Measurements from ENCODE around the gene TOMM7.
"Not testable (repeated sequence)": the region's sequence is repeated elsewhere in the genome, so short reads cannot be mapped to it uniquely, and the experiment has no call there.

TOMM7 gene

DNA sequence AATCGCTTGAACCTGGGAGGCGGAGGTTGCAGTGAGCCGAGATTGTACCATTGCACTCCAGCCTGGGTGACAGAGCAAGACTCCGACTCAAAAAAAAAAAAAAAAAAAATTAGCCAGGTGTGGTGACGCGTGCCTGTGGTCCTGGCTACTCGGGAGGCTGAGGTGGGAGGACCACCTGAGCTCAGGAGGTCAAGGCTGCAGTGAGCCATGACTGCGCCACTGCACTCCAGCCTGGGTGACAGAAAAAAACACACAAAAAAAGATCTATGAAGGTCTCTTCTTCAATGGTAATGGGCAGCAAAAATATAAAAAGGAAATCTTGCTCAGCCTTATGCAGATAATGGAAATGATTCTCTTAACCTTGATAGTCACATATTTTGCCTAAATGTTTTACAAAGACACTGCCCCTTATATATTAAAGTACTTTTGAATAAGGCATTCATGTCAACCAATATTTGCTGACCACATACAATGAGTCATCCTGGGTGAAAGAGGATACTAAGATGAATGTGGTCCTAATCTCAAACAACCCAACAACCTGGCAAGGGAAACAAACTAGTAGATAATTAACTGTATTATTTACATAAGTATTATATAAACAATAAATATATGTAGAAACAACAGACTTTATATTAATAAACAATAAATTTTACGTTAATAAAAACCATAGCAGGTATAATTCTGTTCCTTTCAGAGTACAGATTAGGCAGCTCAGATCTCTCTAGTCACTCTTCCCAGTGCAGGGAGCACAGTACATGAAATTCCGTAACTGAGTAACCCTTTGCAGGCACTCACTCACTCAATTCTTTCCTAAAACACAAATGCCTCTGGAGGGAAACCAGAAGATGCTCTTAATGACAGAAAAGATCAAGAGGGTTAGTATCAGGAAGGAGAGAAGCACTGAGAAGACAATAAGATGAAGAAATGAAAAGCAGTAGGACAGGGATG, 8.1 kb downstream of the TOMM7 start:
- DNase-seq = no peak

DNA sequence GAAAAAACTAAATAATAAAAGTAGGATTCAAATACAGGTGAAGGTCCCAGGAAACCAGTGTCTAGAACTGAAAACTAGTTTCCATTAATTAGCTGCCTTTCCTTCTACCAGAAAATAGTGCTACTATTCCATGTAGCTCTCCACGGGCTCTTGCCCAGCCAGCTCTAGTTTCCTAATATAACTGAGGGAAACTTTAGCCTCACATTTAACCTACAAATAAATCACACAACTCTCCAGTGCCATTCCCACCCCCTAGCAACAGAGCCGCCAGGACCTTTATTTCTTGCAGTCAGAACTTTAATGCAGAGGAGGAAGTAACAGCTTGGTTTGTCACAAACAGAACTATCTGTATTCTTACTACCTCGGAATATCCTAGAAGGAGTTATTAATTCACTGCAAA, 10.3 kb downstream of the TOMM7 start:
- DNase-seq = no peak

DNA sequence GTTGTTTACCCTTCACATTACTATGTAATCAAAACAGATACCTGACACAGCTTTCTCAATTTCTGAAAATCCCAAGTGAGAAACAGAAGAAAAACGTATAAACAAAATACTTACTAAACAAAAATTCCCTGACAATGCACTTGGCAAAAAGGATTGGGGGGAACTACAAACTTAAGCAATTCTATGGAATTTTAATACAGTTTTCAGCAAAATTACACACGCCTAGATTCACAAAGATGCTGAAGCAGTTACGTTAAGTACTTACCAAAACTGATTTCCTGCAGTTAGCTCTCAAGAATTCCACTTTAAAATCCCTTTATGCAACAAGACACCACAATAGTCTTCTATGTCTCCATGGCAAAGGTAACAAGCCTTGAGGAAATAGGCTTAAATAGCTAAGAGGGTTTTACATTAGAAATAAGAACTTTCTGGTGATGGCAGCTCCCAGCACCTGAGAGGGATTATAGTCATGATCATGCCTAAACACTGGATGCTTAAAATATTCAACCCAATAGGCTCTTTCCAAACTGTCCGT, 10.8 kb downstream of the TOMM7 start:
- DNase-seq = no peak

DNA sequence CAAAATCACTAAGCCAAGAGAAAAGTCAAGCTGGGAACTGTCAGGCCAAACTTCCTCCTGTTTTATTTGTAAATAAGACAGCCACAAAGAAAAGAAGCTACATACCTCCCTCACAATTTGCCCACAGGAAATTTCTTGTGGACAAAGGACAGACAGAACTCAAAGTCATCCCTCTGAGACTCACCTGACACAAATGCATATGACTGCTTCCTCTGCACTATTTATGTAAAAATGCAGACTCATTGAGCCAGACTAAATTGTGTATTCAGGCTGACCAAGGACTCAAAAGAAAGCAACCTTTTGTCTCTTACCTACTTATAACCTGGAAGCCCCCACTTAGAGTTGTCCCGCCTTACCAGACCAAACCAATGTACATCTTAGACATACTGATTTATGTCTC, 11.8 kb downstream of the TOMM7 start:
- no peak for DNase-seq

DNA sequence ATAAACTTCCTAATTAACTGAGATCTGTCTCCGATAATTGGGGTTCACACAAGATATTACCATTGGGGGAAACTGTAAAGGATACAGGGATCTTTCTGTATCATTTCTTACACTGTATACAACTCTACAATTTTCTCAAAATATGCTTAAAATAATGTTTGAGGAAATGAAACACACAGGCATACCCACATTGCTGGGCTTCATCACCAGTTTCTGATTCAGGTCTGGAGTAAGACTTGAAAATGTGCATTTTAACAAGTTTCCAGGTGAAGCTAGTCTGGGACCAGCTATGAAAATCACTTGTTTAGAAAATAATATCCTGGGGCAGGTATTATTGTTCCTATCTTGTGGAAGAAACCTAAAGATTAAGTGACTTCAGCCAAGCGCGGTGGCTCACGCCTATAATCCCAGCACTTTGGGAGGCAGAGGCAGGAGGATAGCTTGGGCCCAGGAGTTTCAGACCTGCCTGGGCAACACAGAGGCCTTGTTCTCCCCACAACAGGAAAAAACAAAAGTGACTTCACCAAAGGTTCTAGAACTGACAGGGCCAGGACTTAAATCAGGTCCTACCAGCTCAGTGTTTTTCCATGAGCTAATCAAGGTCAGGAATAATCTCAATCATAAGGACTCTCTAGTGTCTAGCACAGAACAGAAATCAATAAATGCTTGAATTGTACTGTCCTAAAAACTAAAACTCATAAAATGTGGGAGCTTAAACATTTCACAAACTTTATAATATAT, 12.6 kb downstream of the TOMM7 start:
- DNase-seq = no peak

DNA sequence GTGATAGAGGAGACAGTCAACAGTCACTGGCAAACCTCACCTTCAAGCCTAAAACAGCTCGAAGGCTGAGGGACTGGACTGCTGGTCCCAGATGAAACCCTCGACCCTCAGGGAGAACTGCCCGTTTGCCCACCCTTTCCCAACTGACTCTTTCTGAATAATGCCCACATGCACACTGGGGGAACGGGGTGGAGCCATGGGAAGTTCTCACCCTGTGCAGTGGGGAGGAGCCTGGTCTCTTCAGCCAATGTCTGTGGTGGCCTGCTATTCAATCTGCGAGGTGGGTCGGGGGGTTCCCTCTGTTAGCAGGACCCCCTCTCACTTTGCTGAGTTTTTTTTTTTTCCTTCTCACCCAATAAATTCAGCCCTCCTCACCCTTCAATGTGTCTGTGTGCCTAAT, 14.5 kb downstream of the TOMM7 start:
- no peak for DNase-seq

DNA sequence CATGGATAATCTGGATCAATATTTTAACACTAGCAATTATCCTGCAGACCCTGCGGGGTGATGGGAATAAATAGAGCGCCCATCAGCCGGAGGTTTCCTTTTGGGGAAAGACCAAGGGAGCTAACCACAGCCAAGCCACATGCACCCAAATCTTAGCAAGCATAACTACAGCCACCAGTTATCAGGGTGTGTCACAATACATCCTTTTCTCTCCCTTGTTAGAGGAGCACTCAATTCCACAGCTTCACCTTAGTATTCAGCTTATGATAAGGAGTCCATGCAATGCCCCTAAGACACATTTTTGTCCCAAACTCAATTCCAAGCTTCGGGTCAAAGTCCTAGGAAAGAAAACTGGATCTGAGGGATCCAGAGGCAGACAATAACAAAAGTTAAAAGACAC, 15.9 kb downstream of the TOMM7 start:
- no peak for DNase-seq

DNA sequence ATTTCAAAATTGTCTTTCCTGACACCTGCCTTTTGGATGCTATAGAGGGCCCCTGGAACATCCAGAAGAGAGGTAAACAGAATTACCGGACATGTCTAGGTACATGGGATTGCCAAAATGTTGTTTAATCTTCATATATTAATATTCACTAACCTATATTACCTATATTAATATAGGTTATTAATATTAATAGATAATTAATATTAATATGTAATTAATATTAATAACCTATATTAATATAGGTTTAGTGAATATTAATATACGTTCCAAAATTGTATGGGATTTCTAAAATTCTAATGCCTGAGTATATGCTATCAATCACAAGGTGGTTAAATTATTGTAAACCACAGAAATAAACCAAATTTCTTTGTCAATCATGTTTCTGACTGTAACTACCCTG, 17.4 kb downstream of the TOMM7 start:
- no peak for DNase-seq

DNA sequence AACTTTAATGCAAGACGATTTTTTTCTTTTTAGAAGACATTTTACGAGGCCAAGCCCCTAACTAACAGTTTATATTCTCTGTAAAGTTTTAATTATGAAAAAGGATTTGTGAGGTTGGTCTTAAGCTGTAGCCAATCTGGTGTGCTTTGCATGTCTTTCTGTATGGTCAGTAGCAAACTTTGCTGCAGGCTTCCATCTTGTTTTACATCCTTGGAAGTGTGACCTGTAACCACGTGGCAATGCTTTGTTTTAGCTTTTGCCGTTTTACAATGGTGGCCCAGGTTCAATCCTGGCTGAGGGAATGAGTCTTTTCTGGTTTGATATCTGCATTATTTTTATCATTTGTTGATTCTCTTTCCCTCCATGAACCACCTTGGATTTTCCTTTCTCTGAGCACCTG, 19.8 kb downstream of the TOMM7 start:
- not testable (repeated sequence) for DNase-seq

DNA sequence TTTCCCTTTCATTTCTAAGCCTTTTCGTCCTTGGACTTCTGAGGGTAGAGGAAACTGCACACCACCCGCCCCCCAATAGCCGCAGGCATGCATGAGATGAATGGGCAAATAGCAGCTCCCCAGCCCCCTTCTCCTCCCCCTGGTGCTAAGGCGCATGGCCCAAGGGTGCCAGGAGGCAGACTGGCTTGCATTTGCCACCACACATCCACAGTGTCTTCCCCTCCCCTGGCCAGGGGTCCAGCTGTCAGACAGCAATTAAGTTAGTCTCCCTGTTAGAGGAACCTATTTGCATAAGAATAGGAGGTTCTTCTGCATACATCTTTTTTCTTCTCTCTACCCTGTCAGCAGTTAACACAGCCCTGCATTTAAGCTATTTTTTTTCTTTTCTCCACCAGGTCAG, 20.2 kb downstream of the TOMM7 start:
- DNase-seq = no peak

DNA sequence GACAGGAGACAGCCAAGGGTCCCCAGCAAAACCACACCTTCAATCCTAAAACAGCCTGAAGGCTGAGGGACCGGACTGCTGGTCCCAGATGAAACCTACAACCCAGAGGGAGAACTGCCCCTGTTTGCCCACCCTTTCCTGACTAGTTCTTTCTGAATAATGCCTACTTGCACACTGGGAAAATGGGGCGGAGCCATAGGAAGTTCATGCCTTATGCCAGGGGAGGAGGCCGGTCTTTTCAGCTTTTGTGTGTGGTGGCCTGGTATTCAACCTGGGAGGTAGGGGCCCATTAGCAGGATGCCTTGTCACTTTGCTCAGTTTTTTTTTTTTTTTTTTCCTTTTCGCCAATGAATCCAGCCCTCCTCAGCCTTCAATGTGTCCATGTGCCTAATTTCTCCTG, 20.7 kb downstream of the TOMM7 start:
- no peak for DNase-seq

DNA sequence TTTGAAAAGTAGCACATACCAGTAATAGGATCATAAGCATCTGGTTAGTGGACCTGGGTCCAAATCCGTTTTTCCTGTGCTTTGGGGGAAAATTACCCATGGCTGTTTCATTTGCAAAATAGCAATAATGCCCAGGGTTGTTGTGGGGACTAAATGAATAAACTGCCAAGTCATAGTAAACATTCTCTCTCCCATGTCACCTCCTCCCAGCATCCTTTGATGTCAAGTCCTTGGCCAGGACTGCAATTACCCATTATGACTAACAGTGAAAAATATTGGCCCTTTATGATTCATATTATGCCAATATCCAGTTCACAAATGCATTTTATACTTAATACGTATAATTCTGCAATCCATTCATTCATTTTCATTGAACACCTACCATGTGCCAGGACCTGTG, 23.0 kb downstream of the TOMM7 start:
- no peak for DNase-seq

DNA sequence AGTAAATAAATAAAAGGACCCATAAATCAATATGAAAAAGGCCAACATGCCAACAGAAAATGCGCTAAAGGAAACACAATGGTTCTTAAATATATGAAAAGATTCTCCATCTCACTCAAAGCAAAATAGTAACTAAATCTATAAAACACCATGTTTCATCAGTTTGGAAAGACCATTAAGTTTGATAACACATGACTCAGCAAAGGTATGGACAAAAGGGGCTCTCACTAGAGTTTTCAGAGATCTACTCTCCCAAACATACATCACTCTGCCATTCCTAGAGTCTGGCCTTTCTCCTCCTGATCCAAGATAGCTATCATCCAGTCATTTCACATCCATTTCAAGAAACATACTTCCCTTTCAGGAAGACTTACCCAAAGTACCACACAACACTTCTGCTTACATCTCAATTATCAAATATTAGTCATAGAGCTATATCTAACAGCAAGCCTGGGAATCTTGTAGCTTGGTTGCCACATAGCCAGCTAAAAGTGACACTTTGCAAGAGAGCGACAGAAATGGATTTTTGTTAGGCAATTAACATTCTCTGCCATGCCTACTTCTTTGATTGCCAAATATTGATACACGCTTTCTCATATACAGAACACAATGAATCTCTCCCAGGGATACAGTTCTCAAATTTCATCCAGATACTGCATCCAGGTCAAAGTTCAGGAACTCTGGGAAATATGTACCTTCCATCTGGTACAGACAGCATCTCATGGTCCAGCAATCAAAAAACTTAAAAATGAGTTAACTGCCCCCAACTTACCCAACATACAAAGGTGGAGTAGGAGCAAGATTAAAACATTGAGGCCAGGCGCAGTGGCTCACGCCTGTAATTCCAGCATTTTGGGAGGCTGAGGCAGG, 28.8 kb downstream of the TOMM7 start:
- no peak for DNase-seq

DNA sequence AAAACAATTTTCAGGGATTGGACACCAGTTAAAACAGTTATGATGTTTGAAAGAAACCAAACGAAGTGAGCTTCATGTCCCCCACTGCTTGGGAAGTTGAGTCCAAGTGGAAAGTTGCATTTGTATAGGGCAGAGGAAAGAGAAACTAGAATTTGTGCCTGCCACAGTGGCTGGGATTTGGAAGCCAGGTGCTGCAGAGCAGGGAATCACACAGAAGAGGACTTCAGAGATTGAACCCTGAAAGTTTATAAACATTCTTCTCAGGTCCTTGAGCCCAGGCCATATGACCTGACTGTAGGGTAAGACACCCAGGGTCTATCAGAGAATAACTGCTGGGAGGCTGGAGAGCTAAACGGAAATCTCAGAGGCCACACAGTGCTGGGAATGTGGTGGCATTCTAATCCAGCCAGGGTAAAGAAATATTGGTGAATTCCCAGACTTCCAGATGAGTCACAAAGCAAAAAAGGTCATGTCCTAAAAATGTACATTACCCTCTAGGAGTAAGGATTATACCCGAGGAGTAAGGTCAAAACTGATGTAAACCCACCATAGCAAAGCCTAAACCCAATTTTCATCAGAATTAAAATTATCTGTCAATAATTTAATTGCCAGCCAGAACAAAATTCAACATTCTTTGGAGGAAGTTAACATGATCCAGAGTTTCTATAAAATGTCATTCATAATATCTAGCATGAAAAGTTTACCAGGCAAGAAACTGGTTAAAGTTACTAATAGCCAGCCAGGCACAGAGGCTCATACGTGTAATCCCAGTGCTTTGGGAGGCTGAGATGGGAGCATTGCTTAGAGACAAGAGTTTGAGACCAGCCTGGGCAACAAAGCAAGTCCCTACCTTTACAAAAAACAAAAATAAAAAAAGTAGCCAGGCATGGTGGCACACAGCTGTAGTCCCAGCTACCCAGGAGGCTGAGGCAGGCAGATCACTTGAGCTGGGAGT, 31.2 kb downstream of the TOMM7 start:
- DNase-seq = no peak

DNA sequence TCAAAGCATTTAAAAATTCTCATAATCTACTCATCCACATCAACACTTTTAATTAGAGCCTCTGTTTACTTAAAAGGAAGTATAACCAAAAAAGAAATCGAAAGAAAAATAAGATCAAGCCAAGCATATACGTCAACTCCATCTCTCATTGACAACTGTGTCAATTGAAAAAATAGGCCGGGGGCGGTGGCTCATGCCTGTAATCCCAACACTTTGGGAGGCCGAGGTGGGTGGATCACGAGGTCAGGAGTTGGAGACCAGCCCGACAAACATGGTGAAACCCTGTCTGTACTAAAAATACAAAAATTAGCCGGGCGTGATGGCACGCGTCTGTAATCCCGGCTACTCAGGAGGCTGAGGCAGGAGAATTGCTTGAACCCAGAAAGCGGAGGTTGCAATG, 32.0 kb downstream of the TOMM7 start:
- DNase-seq = not testable (repeated sequence)

DNA sequence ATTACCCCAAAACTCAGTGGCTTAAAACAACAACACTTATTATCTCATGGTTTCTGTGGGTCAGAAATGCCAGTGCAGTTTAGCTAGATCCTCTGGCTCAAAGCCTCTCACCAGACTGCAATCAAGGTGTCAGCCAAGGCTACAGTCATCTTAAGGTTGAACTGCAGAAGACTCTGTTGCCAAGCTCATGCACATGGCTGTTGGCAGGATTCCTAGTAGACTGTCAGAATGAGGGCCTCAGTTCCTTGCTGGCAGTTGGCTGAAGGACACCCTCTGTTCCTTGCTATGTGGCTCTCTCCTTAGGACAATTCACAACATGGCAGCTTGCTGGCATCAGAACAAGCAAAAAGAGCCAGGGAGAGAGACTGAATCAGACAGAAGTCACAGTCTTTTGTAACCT, 34.7 kb downstream of the TOMM7 start:
- no peak for DNase-seq

DNA sequence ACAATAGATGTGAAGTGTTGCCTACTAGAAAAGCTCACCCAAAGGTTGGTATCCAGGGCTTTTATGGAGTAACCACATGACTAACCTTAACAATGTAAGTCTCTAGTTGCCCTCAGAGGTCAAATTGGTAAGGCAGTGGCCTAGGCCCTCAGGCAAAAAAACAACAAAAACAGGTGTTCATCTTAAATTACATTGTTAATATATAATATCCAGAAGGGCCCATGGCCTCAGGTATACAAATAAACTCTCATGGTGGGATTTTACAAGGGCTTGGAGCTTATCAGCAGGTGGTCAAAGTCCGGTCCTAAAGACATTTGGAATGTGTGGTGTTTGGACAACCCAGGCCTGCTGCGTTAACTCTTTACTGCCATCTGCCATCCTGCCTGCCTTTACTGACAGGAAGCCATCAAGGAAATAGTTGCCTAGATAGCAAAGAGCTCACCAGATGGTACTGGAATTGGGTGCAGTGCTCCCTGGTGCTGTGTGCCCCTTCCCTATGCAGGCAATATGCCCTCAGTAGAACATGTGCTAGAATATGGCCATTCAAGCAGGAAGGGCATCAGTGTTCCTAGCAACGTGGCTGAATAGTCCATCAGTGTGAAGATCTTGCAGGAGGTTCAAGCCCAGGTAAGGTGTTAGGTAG, 36.2 kb downstream of the TOMM7 start:
- no peak for DNase-seq

DNA sequence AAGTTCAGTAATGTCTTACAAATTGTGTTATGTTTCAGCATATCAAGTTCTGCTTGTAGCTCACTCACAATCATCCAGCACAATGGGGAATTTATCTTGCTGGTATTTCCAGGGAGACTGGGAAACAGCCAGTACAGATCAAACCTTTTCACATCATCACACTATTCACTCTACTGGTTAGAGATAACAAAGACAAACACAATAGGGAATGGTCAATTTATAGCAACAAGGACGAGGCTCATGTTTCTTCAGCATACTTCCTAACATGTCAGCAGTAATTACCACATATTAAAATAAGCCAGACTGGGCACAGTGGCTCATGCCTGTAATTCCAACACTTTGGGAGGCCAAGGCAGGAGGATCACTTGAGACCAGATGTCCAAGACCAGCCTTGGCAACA, 38.3 kb downstream of the TOMM7 start:
- no peak for DNase-seq

DNA sequence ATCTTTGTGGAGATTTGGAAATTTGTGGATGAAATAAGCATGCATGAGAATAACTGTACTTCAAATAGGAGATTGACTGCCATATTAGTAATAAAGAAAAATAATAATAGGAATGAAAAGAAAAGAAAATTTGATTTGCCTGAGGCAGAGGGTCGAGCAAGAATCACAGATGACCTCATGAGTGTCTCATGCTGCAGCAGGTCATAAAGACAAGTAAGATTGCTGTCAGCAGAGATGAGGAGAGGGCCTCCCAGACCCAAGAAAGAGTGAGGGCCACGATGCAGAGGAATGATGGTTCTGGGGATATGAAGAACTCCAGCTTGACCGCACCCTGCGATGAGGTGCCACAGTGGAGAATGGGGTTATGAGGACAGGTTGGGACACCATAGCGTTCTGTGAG, 39.2 kb downstream of the TOMM7 start:
- DNase-seq = no peak

DNA sequence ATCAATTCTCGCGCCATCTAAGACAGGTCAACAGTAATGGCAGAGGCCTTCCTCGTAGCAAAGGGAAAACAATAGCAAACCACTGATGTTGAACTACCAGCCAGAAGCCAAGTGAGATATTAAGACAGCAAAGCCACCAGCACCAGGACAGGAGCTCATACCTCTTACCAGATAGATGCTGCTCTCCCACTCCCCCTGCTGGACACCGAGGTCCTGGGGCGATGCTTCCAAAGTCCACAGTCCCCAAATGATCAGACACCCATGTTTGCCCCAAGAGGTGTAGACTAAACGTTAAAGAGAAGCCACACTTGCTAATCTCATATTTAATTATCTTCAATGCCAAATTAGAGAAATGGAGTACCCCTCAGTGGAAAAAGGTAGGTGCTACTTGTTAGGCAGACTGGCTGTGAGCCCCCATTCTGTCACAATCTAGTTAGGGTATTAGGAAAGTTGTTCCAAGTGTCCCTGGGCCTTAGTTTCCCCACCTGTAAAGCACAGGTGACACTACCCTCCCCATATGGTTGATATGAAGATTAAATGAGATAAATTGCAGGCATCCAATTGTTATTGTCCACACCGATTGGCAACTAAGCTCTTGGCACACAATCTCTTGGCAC, 39.9 kb downstream of the TOMM7 start:
- DNase-seq = peak; percentile 11

DNA sequence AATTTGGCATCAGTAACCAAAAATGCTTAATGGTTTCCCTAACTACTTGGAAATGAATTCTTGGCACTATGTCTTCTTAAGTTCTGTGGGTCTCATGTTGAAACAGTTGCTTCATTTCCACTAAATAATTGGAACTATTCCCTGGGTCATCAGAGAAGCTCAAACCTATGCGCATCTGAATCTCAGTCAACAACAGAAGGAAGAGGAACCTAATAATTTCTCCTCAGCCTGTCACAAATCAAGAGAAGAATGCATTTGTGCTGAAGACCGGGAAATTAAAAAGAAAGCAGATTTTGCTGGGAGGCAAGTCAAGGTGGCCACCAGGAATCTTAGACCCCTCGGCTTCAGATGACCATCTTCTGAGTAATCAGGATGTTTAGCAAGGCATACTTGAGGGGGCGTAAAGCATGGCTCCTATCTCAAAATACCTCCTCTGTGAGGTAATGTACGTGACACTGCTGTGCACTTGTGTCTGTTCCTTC, 41.4 kb downstream of the TOMM7 start:
- DNase-seq = no peak

All from T1000 (cell line).